H9 (cell line): ENCODE measurements around the gene STN1. TPM values are rescaled to one million over a fixed set of nuclear protein-coding genes. Genes with fewer than 3 reads are reported as not detected.

ENCODE experiments used
- DNase-seq: peaks from one replicate; pipeline ENCODE4 v3.0.0-alpha.2; 2017
- H2AFZ ChIP-seq: one replicate; pipeline ENCODE4 v1.6.1; 2013; ENCODE audit warnings: mild to moderate bottlenecking, low read length, control low read depth, moderate library complexity
- H2AK5ac ChIP-seq: 2 replicates; pipeline ENCODE4 v1.6.1; 2013; ENCODE audit warnings: low read length, control low read depth, mixed read lengths; ENCODE audit not compliant: insufficient read length
- H2BK120ac ChIP-seq: one replicate; pipeline ENCODE4 v1.6.1; 2013; ENCODE audit warnings: low read depth, mild to moderate bottlenecking, low read length, control low read depth, inconsistent platforms; ENCODE audit not compliant: poor library complexity, severe bottlenecking
- H2BK12ac ChIP-seq: 2 replicates; pipeline ENCODE4 v1.6.1; 2013; ENCODE audit warnings: low read length, control low read depth, mixed read lengths, low read depth; ENCODE audit not compliant: insufficient read length
- H2BK15ac ChIP-seq: 2 replicates; pipeline ENCODE4 v1.6.1; 2013; ENCODE audit warnings: low read depth, low read length, control low read depth
- H2BK20ac ChIP-seq: one replicate; pipeline ENCODE4 v1.6.1; 2013; ENCODE audit warnings: low read depth, mild to moderate bottlenecking, low read length, control low read depth, inconsistent platforms; ENCODE audit not compliant: poor library complexity, severe bottlenecking
- H2BK5ac ChIP-seq: 2 replicates; pipeline ENCODE4 v1.6.1; 2013; ENCODE audit warnings: low read length, control low read depth, mixed read lengths; ENCODE audit not compliant: insufficient read length
- H3K14ac ChIP-seq: 2 replicates; pipeline ENCODE4 v1.6.1; 2013; ENCODE audit warnings: low read length, control low read depth; ENCODE audit not compliant: insufficient read depth
- H3K18ac ChIP-seq: 2 replicates; pipeline ENCODE4 v1.6.1; 2013; ENCODE audit warnings: low read depth, mild to moderate bottlenecking, mixed read lengths, low read length, control low read depth; ENCODE audit not compliant: insufficient read length
- H3K23ac ChIP-seq: 2 replicates; pipeline ENCODE4 v1.6.1; 2013; ENCODE audit warnings: low read length, control low read depth, mixed read lengths, low read depth; ENCODE audit not compliant: insufficient read length
- H3K23me2 ChIP-seq: 2 replicates; pipeline ENCODE4 v1.6.1; 2013; ENCODE audit warnings: low read depth, mild to moderate bottlenecking, mixed read lengths, low read length, control low read depth; ENCODE audit not compliant: insufficient read length, poor library complexity, severe bottlenecking
- H3K27ac ChIP-seq: 2 replicates; pipeline ENCODE4 v1.5.1; 2013; ENCODE audit warnings: low read length, control low read depth, mixed read lengths, low read depth; ENCODE audit not compliant: insufficient read length
- H3K27me3 ChIP-seq: 2 replicates; pipeline ENCODE4 v1.6.1; 2013; ENCODE audit warnings: low read length, control low read depth, inconsistent platforms; ENCODE audit not compliant: insufficient read depth
- H3K4ac ChIP-seq: 2 replicates; pipeline ENCODE4 v1.6.1; 2013; ENCODE audit warnings: low read depth, mild to moderate bottlenecking, control low read depth, inconsistent platforms, low read length, moderate library complexity
- H3K4me1 ChIP-seq: 2 replicates; pipeline ENCODE4 v1.6.1; 2013; ENCODE audit warnings: low read length, control low read depth, inconsistent platforms; ENCODE audit not compliant: insufficient read depth
- H3K4me2 ChIP-seq: 2 replicates; pipeline ENCODE4 v1.6.1; 2013; ENCODE audit warnings: low read length, control low read depth, mixed read lengths; ENCODE audit not compliant: insufficient read length, insufficient read depth
- H3K56ac ChIP-seq: 2 replicates; pipeline ENCODE4 v1.6.1; 2013; ENCODE audit warnings: low read depth, mild to moderate bottlenecking, mixed read lengths, low read length, control low read depth; ENCODE audit not compliant: insufficient read length
- H3K79me1 ChIP-seq: 2 replicates; pipeline ENCODE4 v1.6.1; 2013; ENCODE audit warnings: low read depth, mild to moderate bottlenecking, moderate library complexity, low read length, control low read depth, inconsistent platforms; ENCODE audit not compliant: insufficient read depth, poor library complexity, severe bottlenecking
- H3K79me2 ChIP-seq: 2 replicates; pipeline ENCODE4 v1.6.1; 2013; ENCODE audit warnings: low read length, control low read depth, inconsistent platforms; ENCODE audit not compliant: insufficient read depth
- H3K9ac ChIP-seq: 2 replicates; pipeline ENCODE4 v1.6.1; 2013; ENCODE audit warnings: low read length, control low read depth, mixed read lengths; ENCODE audit not compliant: insufficient read length; ENCODE audit errors: extremely low read depth
- H3K9me3 ChIP-seq: one replicate; pipeline ENCODE4 v1.6.1; 2013; ENCODE audit warnings: low read depth, low read length, inconsistent platforms; ENCODE audit not compliant: control insufficient read depth
- H3T11ph ChIP-seq: one replicate; pipeline ENCODE4 v1.6.1; 2013; ENCODE audit warnings: mild to moderate bottlenecking, low read length, control low read depth, inconsistent platforms
- H4K20me1 ChIP-seq: one replicate; pipeline ENCODE4 v1.6.1; 2013; ENCODE audit not compliant: control insufficient read depth, insufficient read length, insufficient read depth
- H4K5ac ChIP-seq: 2 replicates; pipeline ENCODE4 v1.6.1; 2013; ENCODE audit warnings: low read depth, mild to moderate bottlenecking, mixed read lengths, low read length, control low read depth; ENCODE audit not compliant: insufficient read length
- H4K8ac ChIP-seq: replicated peaks from 2 replicates; pipeline ENCODE4 v1.6.1; 2013; ENCODE audit warnings: low read length, control low read depth, mixed read lengths, low read depth; ENCODE audit not compliant: insufficient read length
- H4K91ac ChIP-seq: 2 replicates; pipeline ENCODE4 v1.6.1; 2013; ENCODE audit warnings: low read depth, mild to moderate bottlenecking, moderate library complexity, mixed read lengths, low read length, control low read depth; ENCODE audit not compliant: insufficient read length
- H3K27ac Mint-ChIP-seq, 3 experiments: 2 replicates in 2 of 3; 3 replicates in 1 of 3; pipeline ENCODE4 v1.8.0; 2020 to 2021; ENCODE audit warnings: mixed read lengths in 3 of 3, mild to moderate bottlenecking in 1 of 3, moderate library complexity in 1 of 3
- H3K27me3 Mint-ChIP-seq: 2 replicates; pipeline ENCODE4 v1.8.0; 2021; ENCODE audit warnings: low read depth, mild to moderate bottlenecking, moderate library complexity, mixed read lengths
- H3K36me3 Mint-ChIP-seq, 3 experiments: 2 replicates in 2 of 3; 3 replicates in 1 of 3; pipeline ENCODE4 v1.8.0; 2020 to 2021; ENCODE audit warnings: low read depth in 3 of 3, mixed read lengths in 3 of 3; ENCODE audit not compliant: insufficient read depth in 1 of 3
- H3K4me1 Mint-ChIP-seq, 2 experiments: 2 replicates each; pipeline ENCODE4 v1.8.0; 2020; ENCODE audit warnings: mixed read lengths in 2 of 2
- H3K4me3 Mint-ChIP-seq, 2 experiments: 2 replicates in 1 of 2; 3 replicates in 1 of 2; pipeline ENCODE4 v1.8.0; 2020 to 2021; ENCODE audit warnings: mild to moderate bottlenecking in 2 of 2, mixed read lengths in 2 of 2, moderate library complexity in 1 of 2
- H3K9me3 Mint-ChIP-seq, 2 experiments: 2 replicates in 1 of 2; 3 replicates in 1 of 2; pipeline ENCODE4 v1.8.0; 2020; ENCODE audit warnings: mild to moderate bottlenecking in 2 of 2, mixed read lengths in 2 of 2, moderate library complexity in 1 of 2
- WGBS: extraction: QIAGEN DNeasy Blood & Tissue Kit; methylation state at CpG from one replicate; pipeline ENCODE4 v1.1.7; 2013; ENCODE audit warnings: missing lambda C conversion rate, low lambda C conversion rate, mixed read lengths; ENCODE audit not compliant: insufficient read length; ENCODE audit errors: extremely low coverage; 5-methylcytosine and 5-hydroxymethylcytosine counted together
- total RNA-seq: library from RNA; stranded (reverse); gene quantifications from 2 replicates; pipeline ENCODE4 v1.2.1, GENCODE V29; 2021
- TF ChIP-seq, protein P1 (sequence below): fragments of 200-600 bp; sonication (generic); conservative IDR thresholded peaks from 3 replicates; pipeline ENCODE4 v1.8.0; 2021; ENCODE audit warnings: antibody characterized with exemption, mild to moderate bottlenecking

The STN1 gene
- total RNA-seq, 1 experiment from 2014 or later = 11.3 TPM

DNA sequence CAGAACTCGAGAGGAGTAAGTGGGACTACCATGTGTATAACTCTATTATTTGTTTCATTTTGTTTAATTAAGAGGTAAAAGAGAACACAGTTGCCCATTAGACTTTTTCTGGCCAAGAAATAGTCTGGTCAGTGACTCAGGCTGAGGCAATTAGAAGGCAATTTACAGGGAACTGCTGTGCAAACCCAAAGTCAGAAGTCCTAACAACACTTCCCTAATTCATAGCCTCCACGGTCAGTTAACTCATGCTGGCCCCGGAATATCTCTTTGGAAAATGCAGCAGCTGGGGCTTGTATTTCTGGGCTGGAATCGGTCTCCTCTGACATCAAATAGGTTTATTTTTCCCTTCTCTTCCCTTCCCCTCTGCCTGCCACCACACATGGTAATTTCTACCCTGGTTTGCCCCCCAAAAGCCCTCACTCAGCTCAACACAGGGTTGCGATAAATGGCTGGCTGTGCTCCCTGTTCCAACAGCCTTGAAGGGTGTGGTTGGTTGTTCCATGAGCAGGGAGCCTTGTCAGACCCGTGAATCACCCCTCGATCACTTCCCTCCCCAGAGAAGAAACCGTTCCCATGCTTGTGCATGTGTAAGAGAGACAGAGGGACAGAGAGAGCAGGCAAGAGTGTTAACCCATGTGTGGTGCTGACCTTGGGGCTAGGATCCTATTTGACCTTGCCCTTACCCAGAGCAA lies 68.0 kb downstream of the STN1 start:
- Histone ChIP-seq H3K79me2 (no peaks in the 10 kb centered on the region), H3K27ac (no peak overlapping the region), H3K4ac (no peak overlapping the region), H2AFZ (no peak overlapping the region), H3K27me3 (no peaks in the 10 kb centered on the region; the same call in 1 of the 2 replicates), H2BK5ac (no peak overlapping the region), H3K79me1 (no peaks in the 10 kb centered on the region), H2AK5ac (no peak overlapping the region), H4K20me1 (no peaks in the 10 kb centered on the region), H3K4me1 (no peaks in the 10 kb centered on the region), H3K9me3 (no peaks in the 10 kb centered on the region), H4K5ac (no peak overlapping the region), H2BK12ac (no peak overlapping the region), H3K23ac (no peak overlapping the region), H2BK15ac (no peak overlapping the region), H2BK120ac (no peak overlapping the region), H3K14ac (no peak overlapping the region), H3K4me2 (no peak overlapping the region), H3K9ac (no peak overlapping the region), H4K91ac (no peak overlapping the region), H3K18ac (no peak overlapping the region), H2BK20ac (no peak overlapping the region), H3K23me2 (peaks cover 9% of the 10 kb centered on the region), H4K8ac (no peak overlapping the region), H3K56ac (no peak overlapping the region), H3T11ph (no peak overlapping the region)
- TF ChIP-seq, protein P1, sequence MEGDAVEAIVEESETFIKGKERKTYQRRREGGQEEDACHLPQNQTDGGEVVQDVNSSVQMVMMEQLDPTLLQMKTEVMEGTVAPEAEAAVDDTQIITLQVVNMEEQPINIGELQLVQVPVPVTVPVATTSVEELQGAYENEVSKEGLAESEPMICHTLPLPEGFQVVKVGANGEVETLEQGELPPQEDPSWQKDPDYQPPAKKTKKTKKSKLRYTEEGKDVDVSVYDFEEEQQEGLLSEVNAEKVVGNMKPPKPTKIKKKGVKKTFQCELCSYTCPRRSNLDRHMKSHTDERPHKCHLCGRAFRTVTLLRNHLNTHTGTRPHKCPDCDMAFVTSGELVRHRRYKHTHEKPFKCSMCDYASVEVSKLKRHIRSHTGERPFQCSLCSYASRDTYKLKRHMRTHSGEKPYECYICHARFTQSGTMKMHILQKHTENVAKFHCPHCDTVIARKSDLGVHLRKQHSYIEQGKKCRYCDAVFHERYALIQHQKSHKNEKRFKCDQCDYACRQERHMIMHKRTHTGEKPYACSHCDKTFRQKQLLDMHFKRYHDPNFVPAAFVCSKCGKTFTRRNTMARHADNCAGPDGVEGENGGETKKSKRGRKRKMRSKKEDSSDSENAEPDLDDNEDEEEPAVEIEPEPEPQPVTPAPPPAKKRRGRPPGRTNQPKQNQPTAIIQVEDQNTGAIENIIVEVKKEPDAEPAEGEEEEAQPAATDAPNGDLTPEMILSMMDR = no peak
- Mint-ChIP-seq H3K27ac (no peak overlapping the region), H3K9me3 (no peaks in the 10 kb centered on the region; a peak in 1 of 5 replicates), H3K4me3 (no peak overlapping the region; a peak in 1 of 5 replicates), H3K4me1 (peaks cover 28 to 33% of the 10 kb centered on the region in 2 experiments), H3K36me3 (no peaks in the 10 kb centered on the region; a peak in 1 of 7 replicates), H3K27me3 (peaks cover 32% of the 10 kb centered on the region)
- DNase-seq = no peak
- WGBS = no CpG with 5 or more reads among the region's 8 CpGs
